Measurements from ENCODE around the gene TDRD10.

GRCh38 chr1:154517661-154518060, 15.6 kb downstream of the TDRD10 start:
- no peak for TF ChIP-seq CTCF (conservative IDR thresholded peaks at IDR 0.05 in 1 of 2, IDR thresholded peaks at IDR 0.05 in 1 of 2; ENCODE audit: low read depth in 1 of 2, low read length in 2 of 2)
- no peak for TF ChIP-seq EZH2 (IDR thresholded peaks at IDR 0.05; ENCODE audit: low read length, missing control alignments)

Data from fibroblast of lung (primary cell).